Lung (tissue), 12 donors: Measurements from ENCODE around the gene NPR3. TPM values are rescaled to one million over a fixed set of nuclear protein-coding genes. Genes with fewer than 3 reads are reported as not detected.

Source experiments
- ATAC-seq: fragments of 200-7000 bp; cut with Tn5 transposase; one replicate; pipeline ENCODE4 v1.9.1; 2020; ENCODE audit warnings: moderate number of reproducible peaks; ENCODE audit not compliant: insufficient read depth, low FRiP score
- DNase-seq, 3 donors: peaks; one replicate each; pipeline ENCODE4 v3.0.0-alpha.2; 2013 to 2017
- H3K27ac ChIP-seq, 2 donors: one replicate each; pipeline ENCODE4 v1.5.1; 2013; ENCODE audit warnings: mild to moderate bottlenecking in 2 of 2, moderate library complexity in 2 of 2, control low read depth in 1 of 2, inconsistent platforms in 1 of 2, low read depth in 1 of 2, low read length in 1 of 2
- H3K27me3 ChIP-seq, 3 donors: one replicate each; pipeline ENCODE4 v1.5.1; 2013; ENCODE audit warnings: low read length in 2 of 3; ENCODE audit not compliant: control insufficient read depth in 3 of 3, insufficient read depth in 3 of 3
- H3K36me3 ChIP-seq, 4 donors: one replicate each; pipeline ENCODE4 v1.5.1; 2013; ENCODE audit warnings: low read length in 4 of 4, mild to moderate bottlenecking in 1 of 4, moderate library complexity in 1 of 4; ENCODE audit not compliant: control insufficient read depth in 4 of 4, insufficient read depth in 4 of 4
- H3K4me1 ChIP-seq, 5 donors: one replicate each; pipeline ENCODE4 v1.5.1; 2013; ENCODE audit warnings: low read length in 5 of 5, mild to moderate bottlenecking in 2 of 5, moderate library complexity in 1 of 5; ENCODE audit not compliant: control insufficient read depth in 5 of 5, insufficient read depth in 5 of 5
- H3K4me3 ChIP-seq: one replicate; pipeline ENCODE4 v1.5.1; 2013; ENCODE audit warnings: mild to moderate bottlenecking, control low read depth, moderate library complexity
- H3K9ac ChIP-seq, 2 donors: one replicate each; pipeline ENCODE4 v1.5.1; 2013; ENCODE audit warnings: low read length in 2 of 2, control low read depth in 1 of 2; ENCODE audit not compliant: insufficient read depth in 1 of 2
- H3K9me3 ChIP-seq, 4 donors: one replicate each; pipeline ENCODE4 v1.5.1; 2013; ENCODE audit warnings: low read length in 3 of 4, mild to moderate bottlenecking in 1 of 4, moderate library complexity in 1 of 4; ENCODE audit not compliant: control insufficient read depth in 4 of 4, insufficient read depth in 3 of 4
- CTCF ChIP-seq: IDR thresholded peaks from 2 replicates; pipeline ENCODE4 v1.5.1; 2012; ENCODE audit warnings: mild to moderate bottlenecking; ENCODE audit errors: control extremely low read depth, extremely low read depth
- WGBS, 2 donors: extraction: QIAGEN DNeasy Blood & Tissue Kit; methylation state at CpG; one replicate each; pipeline ENCODE4 v1.1.7; 2013; 5-methylcytosine and 5-hydroxymethylcytosine counted together
- polyA plus RNA-seq, 2 donors: library from polyadenylated mRNA; stranded (reverse); fragments of 200-250 nt; gene quantifications; one replicate each; pipeline ENCODE4 v1.2.1, GENCODE V29; 2013
- total RNA-seq, 2 donors: library from RNA; depleted of rRNA in 1 of 2; stranded (reverse); fragments of >200 nt in 1 of 2; gene quantifications; one replicate each; pipeline ENCODE4 v1.2.1, GENCODE V29; 2014 to 2021
- donor health status: control.
- donor health status: control.
- donor health status: Bipolar disorder and iron deficiency.
- donor health status: healthy.
- donor health status: DM: yes; HTN: yes; CAD: no.

The NPR3 gene
- total and polyA plus RNA-seq, 4 donors, result 3.9 to 86.9 (median 8.9) TPM

GRCh38 chr5:32771037-32771436 lies 59.9 kb downstream of the NPR3 start:
- ATAC-seq (no peak), DNase-seq (no peak)
- H3K4me3 ChIP-seq, result no peak overlapping the region
- no peak for TF ChIP-seq CTCF
- H3K27ac ChIP-seq, result no peak overlapping the region
- WGBS, 2 donors, result 87 to 91% methylated on average over 9 of the region's 9 CpGs
- no peaks in the 10 kb centered on the region for H3K9me3 ChIP-seq
- peaks cover 0 to 6% (median 0%) of the 10 kb centered on the region in 5 donors for H3K4me1 ChIP-seq
- H3K9ac ChIP-seq, result no peak overlapping the region
- no peaks in the 10 kb centered on the region for H3K36me3 ChIP-seq
- no peaks in the 10 kb centered on the region for H3K27me3 ChIP-seq

- H3K36me3 ChIP-seq, result peaks cover 0 to 2% (median 0%) of the 10 kb centered on the region in 4 donors
- no peaks in the 10 kb centered on the region for H3K9me3 ChIP-seq
- no peak overlapping the region for H3K9ac ChIP-seq
- no peak overlapping the region for H3K4me3 ChIP-seq
- WGBS, 2 donors, result 87 to 89% methylated on average over 1 of the region's 1 CpG
- TF ChIP-seq CTCF, result no peak
- H3K27me3 ChIP-seq, result no peaks in the 10 kb centered on the region
- no peak overlapping the region for H3K27ac ChIP-seq
- H3K4me1 ChIP-seq, result no peaks in the 10 kb centered on the region
- DNase-seq (no peak), ATAC-seq (no peak)
These were observed 62.8 kb downstream of the NPR3 start for GRCh38 chr5:32773944-32774343.

- no peaks in the 10 kb centered on the region for H3K4me1 ChIP-seq
- no peak for DNase-seq
- TF ChIP-seq CTCF, result no peak
- no peaks in the 10 kb centered on the region for H3K9me3 ChIP-seq
- no peak overlapping the region for H3K27ac ChIP-seq
- H3K9ac ChIP-seq, result no peak overlapping the region
- H3K27me3 ChIP-seq, result no peaks in the 10 kb centered on the region
- ATAC-seq, result no peak
- peaks cover 0 to 2% (median 0%) of the 10 kb centered on the region in 4 donors for H3K36me3 ChIP-seq
- no peak overlapping the region for H3K4me3 ChIP-seq
These were observed 65.1 kb downstream of the NPR3 start for GRCh38 chr5:32776200-32776599.

- WGBS, 2 donors, result 88 to 97% methylated on average over 2 of the region's 2 CpGs
- Histone ChIP-seq H3K27me3 (no peaks in the 10 kb centered on the region), H3K4me3 (no peak overlapping the region), H3K36me3 (peaks cover 0 to 2% (median 0%) of the 10 kb centered on the region in 4 donors), H3K4me1 (no peaks in the 10 kb centered on the region), H3K9me3 (peaks cover 0 to 2% (median 0%) of the 10 kb centered on the region in 4 donors), H3K9ac (no peak overlapping the region), H3K27ac (no peak overlapping the region)
- no peak for TF ChIP-seq CTCF
- no peak for DNase-seq
- ATAC-seq, result no peak
These were observed 66.1 kb downstream of the NPR3 start for GRCh38 chr5:32777222-32777621.
